Stimulated activated CD8-positive, alpha-beta memory T cell treated with anti-CD3 and anti-CD28 coated beads, Interleukin-7, amount 100 ng/mL, for 24 hours (primary cell): ENCODE results near the gene OR10T2.
"Not testable (repeated sequence)": the region's sequence is repeated elsewhere in the genome, so short reads cannot be mapped to it uniquely, and the experiment has no call there.

Source experiments
- DNase-seq: peaks from one replicate; pipeline ENCODE4 v3.0.0-alpha.2; 2020; ENCODE audit warnings: low read depth

OR10T2 gene

GRCh38 chr1:158398818-158399514, at the start of gene OR10T2:
TSS of gene OR10T2 (minus strand) at chr1:158399466. CDS start at chr1:158399466, 0 bp downstream.
- no peak for DNase-seq

- no peak for DNase-seq
Measured at GRCh38 chr1:158445376-158445775, 46.1 kb upstream of the OR10T2 start.

- DNase-seq: no peak
Measured at GRCh38 chr1:158434741-158435140, 35.5 kb upstream of the OR10T2 start.

- not testable (repeated sequence) for DNase-seq
Measured at GRCh38 chr1:158430163-158430562, 30.9 kb upstream of the OR10T2 start.

- DNase-seq: no peak
Measured at GRCh38 chr1:158426137-158426536, 26.9 kb upstream of the OR10T2 start, which contains the start of gene OR10K2. TSS of gene OR10K2 (minus strand) at chr1:158426237. CDS start at chr1:158420866, 5,371 bp downstream.

GRCh38 chr1:158425027-158425426, 25.8 kb upstream of the OR10T2 start:
- DNase-seq: no peak

- no peak for DNase-seq
Measured at GRCh38 chr1:158422212-158422611, 22.9 kb upstream of the OR10T2 start.

- DNase-seq: no peak
Measured at GRCh38 chr1:158417586-158417985, 18.3 kb upstream of the OR10T2 start.

GRCh38 chr1:158414651-158415345, 15.5 kb upstream of the OR10T2 start:
- no peak for DNase-seq

GRCh38 chr1:158407092-158407491, 7.8 kb upstream of the OR10T2 start:
- no peak for DNase-seq

- DNase-seq: no peak
Measured at GRCh38 chr1:158400871-158401270, 1.6 kb upstream of the OR10T2 start.

- DNase-seq: no peak
Measured at GRCh38 chr1:158396646-158397045, 2.6 kb downstream of the OR10T2 start.

GRCh38 chr1:158393476-158393875, 5.8 kb downstream of the OR10T2 start:
- no peak for DNase-seq

- no peak for DNase-seq
Measured at GRCh38 chr1:158391099-158391498, 8.2 kb downstream of the OR10T2 start.

- no peak for DNase-seq
Measured at GRCh38 chr1:158390331-158390730, 8.9 kb downstream of the OR10T2 start.

GRCh38 chr1:158374860-158375259, 24.4 kb downstream of the OR10T2 start:
- DNase-seq: no peak

- DNase-seq: not testable (repeated sequence)
Measured at GRCh38 chr1:158374101-158374500, 25.2 kb downstream of the OR10T2 start.

- no peak for DNase-seq
Measured at GRCh38 chr1:158371188-158371953, 27.9 kb downstream of the OR10T2 start.

- DNase-seq: no peak
Measured at GRCh38 chr1:158366783-158367182, 32.5 kb downstream of the OR10T2 start.

- no peak for DNase-seq
Measured at GRCh38 chr1:158362941-158363340, 36.3 kb downstream of the OR10T2 start.

GRCh38 chr1:158362482-158362881, 36.8 kb downstream of the OR10T2 start:
- no peak for DNase-seq

- DNase-seq: no peak
Measured at GRCh38 chr1:158357441-158357840, 41.8 kb downstream of the OR10T2 start.

GRCh38 chr1:158356616-158357015, 42.6 kb downstream of the OR10T2 start:
- DNase-seq: no peak
